Measurements from ENCODE around the gene PRR19.

PRR19 gene

DNA sequence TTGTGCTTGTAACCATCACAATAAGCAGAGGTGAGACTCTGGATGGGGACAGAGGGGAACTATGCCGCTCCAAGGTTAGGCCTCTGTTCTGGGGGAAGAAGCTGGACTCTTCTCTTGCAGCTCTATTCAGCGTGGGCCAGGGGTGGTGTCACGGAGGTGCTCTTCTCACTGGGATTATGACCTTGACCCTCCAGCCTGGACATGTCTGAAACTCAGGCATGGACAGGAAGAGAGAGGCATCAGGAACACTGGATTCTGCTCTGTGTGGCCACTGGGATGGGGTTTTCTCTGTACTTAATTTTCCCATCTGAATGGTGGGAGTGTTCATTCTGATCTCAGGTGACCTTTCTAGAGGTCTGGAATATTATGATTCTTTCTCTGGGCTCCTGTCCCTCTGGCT lies 31.1 kb downstream of the PRR19 start:
- no peak overlapping the region for H3K27ac ChIP-seq (ENCODE audit: poor library complexity, severe bottlenecking)
- ATAC-seq (ENCODE audit: low read depth), result no peak

DNA sequence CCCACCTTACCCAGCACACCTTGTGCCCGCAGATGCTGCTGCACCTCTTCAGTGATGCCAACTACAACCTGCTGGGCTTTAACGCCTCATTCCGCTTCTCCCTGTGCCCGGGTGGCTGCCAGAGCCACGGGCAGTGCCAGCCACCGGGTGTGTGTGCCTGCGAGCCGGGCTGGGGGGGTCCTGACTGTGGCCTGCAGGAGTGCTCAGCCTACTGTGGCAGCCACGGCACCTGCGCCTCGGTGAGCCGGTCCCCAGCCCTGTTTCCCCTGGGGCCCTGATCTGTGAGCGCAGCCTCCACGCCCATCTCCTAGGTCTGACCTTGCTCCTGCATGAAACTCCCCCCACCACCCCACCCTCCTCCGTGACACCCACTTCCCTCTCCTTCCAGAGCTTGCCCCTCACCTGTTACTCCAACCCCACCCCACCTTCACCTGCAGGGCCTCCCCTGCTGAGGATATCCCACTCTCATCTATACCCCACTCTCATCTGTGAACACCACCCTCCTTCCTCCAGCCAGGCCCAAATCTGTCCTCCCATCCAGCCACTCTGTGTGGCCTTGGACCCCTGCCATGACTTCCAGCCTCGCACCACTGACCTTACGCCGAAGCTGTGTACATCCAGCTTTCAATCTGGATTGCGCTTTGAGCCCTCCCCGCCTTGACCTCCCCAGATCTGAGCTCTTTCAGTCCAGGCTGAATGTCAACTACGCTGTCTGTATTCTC lies 32.2 kb downstream of the PRR19 start:
- H3K4me3 ChIP-seq (ENCODE audit: severe bottlenecking), result no peak overlapping the region
- H3K27ac ChIP-seq (ENCODE audit: poor library complexity, severe bottlenecking), result no peak overlapping the region
- no peaks in the 10 kb centered on the region for H3K4me1 ChIP-seq (ENCODE audit: insufficient read depth, poor library complexity, severe bottlenecking)
- TF ChIP-seq, protein P1, sequence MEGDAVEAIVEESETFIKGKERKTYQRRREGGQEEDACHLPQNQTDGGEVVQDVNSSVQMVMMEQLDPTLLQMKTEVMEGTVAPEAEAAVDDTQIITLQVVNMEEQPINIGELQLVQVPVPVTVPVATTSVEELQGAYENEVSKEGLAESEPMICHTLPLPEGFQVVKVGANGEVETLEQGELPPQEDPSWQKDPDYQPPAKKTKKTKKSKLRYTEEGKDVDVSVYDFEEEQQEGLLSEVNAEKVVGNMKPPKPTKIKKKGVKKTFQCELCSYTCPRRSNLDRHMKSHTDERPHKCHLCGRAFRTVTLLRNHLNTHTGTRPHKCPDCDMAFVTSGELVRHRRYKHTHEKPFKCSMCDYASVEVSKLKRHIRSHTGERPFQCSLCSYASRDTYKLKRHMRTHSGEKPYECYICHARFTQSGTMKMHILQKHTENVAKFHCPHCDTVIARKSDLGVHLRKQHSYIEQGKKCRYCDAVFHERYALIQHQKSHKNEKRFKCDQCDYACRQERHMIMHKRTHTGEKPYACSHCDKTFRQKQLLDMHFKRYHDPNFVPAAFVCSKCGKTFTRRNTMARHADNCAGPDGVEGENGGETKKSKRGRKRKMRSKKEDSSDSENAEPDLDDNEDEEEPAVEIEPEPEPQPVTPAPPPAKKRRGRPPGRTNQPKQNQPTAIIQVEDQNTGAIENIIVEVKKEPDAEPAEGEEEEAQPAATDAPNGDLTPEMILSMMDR (IDR thresholded peaks at IDR 0.05; ENCODE audit: poor library complexity, severe bottlenecking), result no peak
- ATAC-seq (ENCODE audit: low read depth) (no peak), DNase-seq (ENCODE audit: low spot score) (peak; percentile 54)
- no peaks in the 10 kb centered on the region for H3K27me3 ChIP-seq (ENCODE audit: insufficient read depth, poor library complexity, severe bottlenecking)
- H3K36me3 ChIP-seq (ENCODE audit: low read depth), result no peaks in the 10 kb centered on the region
- H3K9me3 ChIP-seq (ENCODE audit: severe bottlenecking), result no peaks in the 10 kb centered on the region

More for the DNA sequence above, 31.1 kb downstream of the PRR19 start:
- H3K9me3 ChIP-seq (ENCODE audit: severe bottlenecking), result no peaks in the 10 kb centered on the region
- no peak overlapping the region for H3K4me3 ChIP-seq (ENCODE audit: severe bottlenecking)
- no peak for DNase-seq (ENCODE audit: low spot score)
- no peaks in the 10 kb centered on the region for H3K4me1 ChIP-seq (ENCODE audit: insufficient read depth, poor library complexity, severe bottlenecking)
- no peaks in the 10 kb centered on the region for H3K27me3 ChIP-seq (ENCODE audit: insufficient read depth, poor library complexity, severe bottlenecking)
- no peaks in the 10 kb centered on the region for H3K36me3 ChIP-seq (ENCODE audit: low read depth)
- TF ChIP-seq, protein P1 (IDR thresholded peaks at IDR 0.05; ENCODE audit: poor library complexity, severe bottlenecking), result no peak

- Histone ChIP-seq H3K9me3 (ENCODE audit: severe bottlenecking) (no peaks in the 10 kb centered on the region), H3K27ac (ENCODE audit: poor library complexity, severe bottlenecking) (no peak overlapping the region), H3K4me3 (ENCODE audit: severe bottlenecking) (no peak overlapping the region), H3K27me3 (ENCODE audit: insufficient read depth, poor library complexity, severe bottlenecking) (no peaks in the 10 kb centered on the region), H3K4me1 (ENCODE audit: insufficient read depth, poor library complexity, severe bottlenecking) (no peaks in the 10 kb centered on the region), H3K36me3 (ENCODE audit: low read depth) (peaks cover 5% of the 10 kb centered on the region)
- TF ChIP-seq, protein P1 (IDR thresholded peaks at IDR 0.05; ENCODE audit: poor library complexity, severe bottlenecking), result no peak
- ATAC-seq (ENCODE audit: low read depth) (no peak), DNase-seq (ENCODE audit: low spot score) (no peak)
Measured at GRCh38 chr19:42334697-42335373, 32.9 kb downstream of the PRR19 start.

DNA sequence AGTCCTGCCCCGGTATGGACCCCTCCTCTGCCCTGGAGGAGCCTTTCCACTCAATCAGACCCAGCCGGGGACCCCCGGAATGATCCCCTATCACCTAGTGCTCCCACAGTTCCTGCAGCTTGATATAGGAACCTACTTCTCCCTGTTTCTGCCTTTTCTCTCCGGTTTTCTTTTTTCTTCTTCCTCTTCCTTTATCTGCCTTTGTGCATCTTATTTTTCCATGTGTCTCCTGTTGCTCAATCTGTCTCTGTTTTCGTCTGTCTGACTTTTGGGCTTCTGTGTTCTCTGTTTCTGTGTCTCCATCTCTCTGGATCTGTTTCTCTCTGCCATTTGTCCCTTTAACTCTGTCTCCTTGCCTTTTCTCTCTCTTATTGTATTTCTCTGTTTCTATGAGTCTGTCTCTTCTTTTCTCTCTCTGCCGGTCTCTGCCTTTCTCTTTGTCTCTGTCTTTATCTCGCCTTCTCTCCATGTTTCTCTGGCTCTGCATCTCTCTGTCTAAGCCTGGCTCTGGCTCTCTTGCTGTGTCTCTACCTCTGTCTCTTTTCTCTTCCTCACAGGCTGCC lies 33.5 kb downstream of the PRR19 start:
- Histone ChIP-seq H3K27me3 (ENCODE audit: insufficient read depth, poor library complexity, severe bottlenecking) (no peaks in the 10 kb centered on the region), H3K9me3 (ENCODE audit: severe bottlenecking) (no peaks in the 10 kb centered on the region), H3K4me1 (ENCODE audit: insufficient read depth, poor library complexity, severe bottlenecking) (no peaks in the 10 kb centered on the region), H3K36me3 (ENCODE audit: low read depth) (peaks cover 8% of the 10 kb centered on the region), H3K4me3 (ENCODE audit: severe bottlenecking) (no peak overlapping the region), H3K27ac (ENCODE audit: poor library complexity, severe bottlenecking) (no peak overlapping the region)
- ATAC-seq (ENCODE audit: low read depth), result no peak
- no peak for DNase-seq (ENCODE audit: low spot score)
- TF ChIP-seq, protein P1 (IDR thresholded peaks at IDR 0.05; ENCODE audit: poor library complexity, severe bottlenecking), result no peak

All from RWPE2 (cell line).